Esophagus muscularis mucosa (tissue), 4 donors: ENCODE results near the gene C1orf159.

Experiments
- EP300 ChIP-seq: sonication (generic); formaldehyde crosslinking; IDR thresholded peaks from one replicate; pipeline ENCODE4 v1.6.1; 2017; ENCODE audit warnings: antibody characterized with exemption
- POLR2AphosphoS5 ChIP-seq, 2 donors: sonication (generic); formaldehyde crosslinking; IDR thresholded peaks; one replicate each; pipeline ENCODE4 v1.6.1; 2017; ENCODE audit warnings: antibody characterized with exemption in 2 of 2
- TF ChIP-seq, protein P1 (sequence below), 3 experiments: fragments of 200-600 bp in 2 of 3; fragments of 450-650 bp in 1 of 3; sonication (generic) in 2 of 3; IDR thresholded peaks; one replicate each; pipeline ENCODE4 v1.5.1; 2017 to 2019; ENCODE audit warnings: antibody characterized with exemption in 3 of 3, mild to moderate bottlenecking in 2 of 3, moderate library complexity in 1 of 3

DNA sequence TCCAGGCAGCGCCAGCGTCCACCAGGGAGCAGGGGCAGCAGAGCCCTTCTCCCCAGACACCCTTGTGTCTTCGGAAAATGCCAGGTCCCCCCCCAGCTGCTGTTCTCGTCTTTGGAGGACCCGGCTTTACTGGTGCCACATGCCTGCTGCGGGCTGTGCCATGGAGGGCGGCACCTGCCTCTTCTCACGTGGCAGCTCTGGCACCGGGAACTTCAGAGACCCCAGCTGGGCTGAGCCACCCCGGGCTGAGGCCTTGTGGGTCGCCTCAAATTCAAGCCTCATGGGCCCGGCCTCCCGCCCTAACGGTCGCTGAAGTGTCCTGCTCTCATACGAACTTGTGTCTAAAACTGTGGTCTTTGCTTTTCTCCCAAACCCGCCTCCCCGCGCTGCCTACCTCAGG lies 27.0 kb upstream of the C1orf159 start:
- TF ChIP-seq EP300 = no peak
- TF ChIP-seq, protein P1, sequence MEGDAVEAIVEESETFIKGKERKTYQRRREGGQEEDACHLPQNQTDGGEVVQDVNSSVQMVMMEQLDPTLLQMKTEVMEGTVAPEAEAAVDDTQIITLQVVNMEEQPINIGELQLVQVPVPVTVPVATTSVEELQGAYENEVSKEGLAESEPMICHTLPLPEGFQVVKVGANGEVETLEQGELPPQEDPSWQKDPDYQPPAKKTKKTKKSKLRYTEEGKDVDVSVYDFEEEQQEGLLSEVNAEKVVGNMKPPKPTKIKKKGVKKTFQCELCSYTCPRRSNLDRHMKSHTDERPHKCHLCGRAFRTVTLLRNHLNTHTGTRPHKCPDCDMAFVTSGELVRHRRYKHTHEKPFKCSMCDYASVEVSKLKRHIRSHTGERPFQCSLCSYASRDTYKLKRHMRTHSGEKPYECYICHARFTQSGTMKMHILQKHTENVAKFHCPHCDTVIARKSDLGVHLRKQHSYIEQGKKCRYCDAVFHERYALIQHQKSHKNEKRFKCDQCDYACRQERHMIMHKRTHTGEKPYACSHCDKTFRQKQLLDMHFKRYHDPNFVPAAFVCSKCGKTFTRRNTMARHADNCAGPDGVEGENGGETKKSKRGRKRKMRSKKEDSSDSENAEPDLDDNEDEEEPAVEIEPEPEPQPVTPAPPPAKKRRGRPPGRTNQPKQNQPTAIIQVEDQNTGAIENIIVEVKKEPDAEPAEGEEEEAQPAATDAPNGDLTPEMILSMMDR (IDR thresholded peaks at IDR 0.05) = no peak
- TF ChIP-seq POLR2AphosphoS5 (IDR thresholded peaks at IDR 0.05) = no peak
